Hematopoietic multipotent progenitor cell treated with erythropoietin and hydrocortisone succinate and interleukin-3 and kit ligand, for 8 days (in vitro differentiated cells): Measurements from ENCODE around the gene RFT1.
"Not testable (repeated sequence)": the region's sequence is repeated elsewhere in the genome, so short reads cannot be mapped to it uniquely, and the experiment has no call there.

Experiments used
- DNase-seq: peaks from one replicate; pipeline ENCODE4 v3.0.0-alpha.2; 2015

Gene RFT1

GRCh38 chr3:53054233-53054632 lies 76.0 kb downstream of the RFT1 start:
- DNase-seq, result not testable (repeated sequence)

GRCh38 chr3:53051929-53052328 lies 78.3 kb downstream of the RFT1 start:
- no peak for DNase-seq

GRCh38 chr3:53049987-53050386 lies 80.2 kb downstream of the RFT1 start:
- no peak for DNase-seq

- peak; percentile 75 for DNase-seq
Observed at GRCh38 chr3:53046171-53047170, 83.8 kb downstream of the RFT1 start.

- peak; percentile 67 for DNase-seq
Observed at GRCh38 chr3:53045518-53046170, 84.6 kb downstream of the RFT1 start, which contains the start of gene SFMBT1. Gene SFMBT1, minus strand, starts transcription at chr3:53046073. Its CDS starts 76,945 bp downstream, at chr3:52969128.

- peak; percentile 52 for DNase-seq
Observed at GRCh38 chr3:53044711-53045517, 85.3 kb downstream of the RFT1 start.

- DNase-seq, result peak; percentile 54
Observed at GRCh38 chr3:53044371-53044710, 85.9 kb downstream of the RFT1 start.

GRCh38 chr3:53043738-53044137 lies 86.5 kb downstream of the RFT1 start:
- no peak for DNase-seq

- DNase-seq, result no peak
Observed at GRCh38 chr3:53042651-53043050, 87.6 kb downstream of the RFT1 start.

GRCh38 chr3:53040351-53040820 lies 89.8 kb downstream of the RFT1 start:
- no peak for DNase-seq

GRCh38 chr3:53039376-53039752 lies 90.9 kb downstream of the RFT1 start:
- DNase-seq, result no peak

- no peak for DNase-seq
Observed at GRCh38 chr3:53038679-53039375, 91.4 kb downstream of the RFT1 start.
